ENCODE results near the gene UGT1A9.

- TF ChIP-seq CTCF (IDR thresholded peaks at IDR 0.05): no peak
- TF ChIP-seq POLR2A (IDR thresholded peaks at IDR 0.05): no peak
These were observed 30.5 kb downstream of the UGT1A9 start for GRCh38 chr2:233702238-233702637.

Measured in thyroid gland (tissue), 4 donors.